HG03175 (cell line): ENCODE data around the gene ZNF354C.

Experiments
- ATAC-seq: cut with Tn5 transposase; IDR thresholded peaks from one replicate; pipeline ENCODE4 v1.9.1; 2021; ENCODE audit warnings: mild to moderate bottlenecking, moderate library complexity; ENCODE audit not compliant: unreplicated experiment

The ZNF354C gene

GRCh38 chr5:179113143-179113530 lies 53.0 kb downstream of the ZNF354C start:
- no peak for ATAC-seq

GRCh38 chr5:179113945-179114641 lies 53.9 kb downstream of the ZNF354C start:
- no peak for ATAC-seq

- ATAC-seq = no peak
These were observed 54.6 kb downstream of the ZNF354C start for GRCh38 chr5:179114756-179115155.

- no peak for ATAC-seq
These were observed 55.1 kb downstream of the ZNF354C start for GRCh38 chr5:179115307-179115706.

GRCh38 chr5:179115845-179116524 lies 55.8 kb downstream of the ZNF354C start:
- no peak for ATAC-seq

- no peak for ATAC-seq
These were observed 58.2 kb downstream of the ZNF354C start for GRCh38 chr5:179118338-179118737.

- no peak for ATAC-seq
These were observed 58.7 kb downstream of the ZNF354C start for GRCh38 chr5:179118756-179119414.

GRCh38 chr5:179119415-179120170 lies 59.4 kb downstream of the ZNF354C start:
- ATAC-seq = no peak

GRCh38 chr5:179120421-179120861 lies 60.3 kb downstream of the ZNF354C start:
- no peak for ATAC-seq

GRCh38 chr5:179120951-179121666 lies 60.9 kb downstream of the ZNF354C start:
- no peak for ATAC-seq

- no peak for ATAC-seq
These were observed 61.5 kb downstream of the ZNF354C start for GRCh38 chr5:179121667-179122111.

- ATAC-seq = no peak
These were observed 62.4 kb downstream of the ZNF354C start for GRCh38 chr5:179122411-179123108.

- ATAC-seq = no peak
These were observed 62.9 kb downstream of the ZNF354C start for GRCh38 chr5:179123109-179123426.

- ATAC-seq = no peak
These were observed 63.5 kb downstream of the ZNF354C start for GRCh38 chr5:179123491-179124272.

GRCh38 chr5:179124273-179124852 lies 64.2 kb downstream of the ZNF354C start:
- ATAC-seq = no peak

GRCh38 chr5:179124853-179125788 lies 64.9 kb downstream of the ZNF354C start:
- ATAC-seq = no peak

GRCh38 chr5:179125789-179126505 lies 65.8 kb downstream of the ZNF354C start:
- ATAC-seq = no peak
